ENCODE data around the gene TSPAN5.

TSPAN5 gene

GRCh38 chr4:98634061-98634460 lies 24.4 kb downstream of the TSPAN5 start:
- TF ChIP-seq CTCF (IDR thresholded peaks at IDR 0.05; ENCODE audit: low read depth, low read length): no peak

GRCh38 chr4:98633159-98633558 lies 25.3 kb downstream of the TSPAN5 start:
- TF ChIP-seq CTCF (IDR thresholded peaks at IDR 0.05; ENCODE audit: low read depth, low read length): no peak

More at GRCh38 chr4:98634061-98634460, 24.4 kb downstream of the TSPAN5 start:
- no peak overlapping the region for H3K4me3 ChIP-seq (ENCODE audit: low read depth, low read length)

GRCh38 chr4:98632258-98632657 lies 26.2 kb downstream of the TSPAN5 start:
- no peak overlapping the region for H3K4me3 ChIP-seq (ENCODE audit: low read depth, low read length)
- no peak for TF ChIP-seq CTCF (IDR thresholded peaks at IDR 0.05; ENCODE audit: low read depth, low read length)

More at GRCh38 chr4:98633159-98633558, 25.3 kb downstream of the TSPAN5 start:
- no peak overlapping the region for H3K4me3 ChIP-seq (ENCODE audit: low read depth, low read length)

- H3K4me3 ChIP-seq (ENCODE audit: low read depth, low read length): no peak overlapping the region
- TF ChIP-seq CTCF (IDR thresholded peaks at IDR 0.05; ENCODE audit: low read depth, low read length): no peak
Observed at GRCh38 chr4:98631506-98631905, 26.9 kb downstream of the TSPAN5 start.

GRCh38 chr4:98630737-98631454 lies 27.5 kb downstream of the TSPAN5 start:
- no peak overlapping the region for H3K4me3 ChIP-seq (ENCODE audit: low read depth, low read length)
- no peak for TF ChIP-seq CTCF (IDR thresholded peaks at IDR 0.05; ENCODE audit: low read depth, low read length)

GRCh38 chr4:98627531-98628257 lies 30.7 kb downstream of the TSPAN5 start:
- no peak overlapping the region for H3K4me3 ChIP-seq (ENCODE audit: low read depth, low read length)
- TF ChIP-seq CTCF (IDR thresholded peaks at IDR 0.05; ENCODE audit: low read depth, low read length): no peak

- H3K4me3 ChIP-seq (ENCODE audit: low read depth, low read length): no peak overlapping the region
- no peak for TF ChIP-seq CTCF (IDR thresholded peaks at IDR 0.05; ENCODE audit: low read depth, low read length)
Observed at GRCh38 chr4:98626350-98626749, 32.1 kb downstream of the TSPAN5 start.

Data from WI38 (cell line).